IPS-NIHi11 (cell line): Measurements from ENCODE around the gene KCNH1.
A peak's percentile ranks its signal among the peaks of the same experiment; 100 is the strongest.

ENCODE experiments used
- DNase-seq: peaks from one replicate; pipeline ENCODE4 v3.0.0; 2012; ENCODE audit warnings: mixed read lengths, low spot score

The KCNH1 gene

GRCh38 chr1:211133836-211134669 is at the start of gene KCNH1:
KCNH1 (minus strand) TSS chr1:211134148; CDS start chr1:211133945, 203 bp downstream.
- peak; percentile 94 for DNase-seq

- DNase-seq: no peak
Measured at GRCh38 chr1:211182746-211183145, 48.8 kb upstream of the KCNH1 start.

- DNase-seq: no peak
Measured at GRCh38 chr1:211174375-211174774, 40.4 kb upstream of the KCNH1 start.

- no peak for DNase-seq
Measured at GRCh38 chr1:211172657-211173056, 38.7 kb upstream of the KCNH1 start.

- no peak for DNase-seq
Measured at GRCh38 chr1:211169353-211169752, 35.4 kb upstream of the KCNH1 start.

GRCh38 chr1:211158866-211159265 is 24.9 kb upstream of the KCNH1 start:
- no peak for DNase-seq

GRCh38 chr1:211155040-211155439 is 21.1 kb upstream of the KCNH1 start:
- no peak for DNase-seq

GRCh38 chr1:211153932-211154331 is 20.0 kb upstream of the KCNH1 start:
- DNase-seq: no peak

GRCh38 chr1:211148366-211148765 is 14.4 kb upstream of the KCNH1 start:
- DNase-seq: no peak

- DNase-seq: no peak
Measured at GRCh38 chr1:211145944-211146343, 12.0 kb upstream of the KCNH1 start.

GRCh38 chr1:211135342-211135950 is 1.5 kb upstream of the KCNH1 start:
- peak; percentile 21 for DNase-seq

GRCh38 chr1:211133393-211133835 is 534 bp downstream of the KCNH1 start:
- peak; percentile 34 for DNase-seq

GRCh38 chr1:211132721-211133392 is 1.1 kb downstream of the KCNH1 start:
- no peak for DNase-seq

- no peak for DNase-seq
Measured at GRCh38 chr1:211129776-211130175, 4.2 kb downstream of the KCNH1 start.

- DNase-seq: no peak
Measured at GRCh38 chr1:211127166-211127565, 6.8 kb downstream of the KCNH1 start.

GRCh38 chr1:211126622-211127021 is 7.3 kb downstream of the KCNH1 start:
- DNase-seq: no peak

- no peak for DNase-seq
Measured at GRCh38 chr1:211118407-211119102, 15.4 kb downstream of the KCNH1 start.

GRCh38 chr1:211114446-211114845 is 19.5 kb downstream of the KCNH1 start:
- no peak for DNase-seq

- DNase-seq: no peak
Measured at GRCh38 chr1:211113566-211113965, 20.4 kb downstream of the KCNH1 start.

GRCh38 chr1:211111351-211111750 is 22.6 kb downstream of the KCNH1 start:
- DNase-seq: no peak

GRCh38 chr1:211101481-211101880 is 32.5 kb downstream of the KCNH1 start:
- DNase-seq: no peak

GRCh38 chr1:211099393-211099792 is 34.6 kb downstream of the KCNH1 start:
- DNase-seq: no peak
